DMS153 treated with DMSO at 0.1 percent for 48 hours (cell line): ENCODE data around the gene PRR15L.

Experiments used
- DNase-seq: peaks from one replicate; lab custom pipeline; 2025; ENCODE audit not compliant: unreplicated experiment; lab: John Stamatoyannopoulos, UW

Gene PRR15L

GRCh38 chr17:47962901-47963300, 5.2 kb upstream of the PRR15L start:
- DNase-seq, result no peak

GRCh38 chr17:47961406-47961805, 3.7 kb upstream of the PRR15L start:
- no peak for DNase-seq

GRCh38 chr17:47959825-47960655, 2.4 kb upstream of the PRR15L start:
- peak; percentile 36 for DNase-seq

GRCh38 chr17:47956791-47957590, 692 bp downstream of the PRR15L start:
- no peak for DNase-seq

- peak; percentile 9 for DNase-seq
Observed at GRCh38 chr17:47955497-47956461, 1.9 kb downstream of the PRR15L start.

- DNase-seq, result no peak
Observed at GRCh38 chr17:47953909-47954308, 3.8 kb downstream of the PRR15L start.

GRCh38 chr17:47952171-47953021, 5.3 kb downstream of the PRR15L start:
- DNase-seq, result no peak

- DNase-seq, result no peak
Observed at GRCh38 chr17:47950448-47950847, 7.2 kb downstream of the PRR15L start.

- no peak for DNase-seq
Observed at GRCh38 chr17:47949946-47950345, 7.7 kb downstream of the PRR15L start.

GRCh38 chr17:47949197-47949759, 8.4 kb downstream of the PRR15L start:
- peak; percentile 72 for DNase-seq

- DNase-seq, result no peak
Observed at GRCh38 chr17:47948706-47949196, 8.9 kb downstream of the PRR15L start.

- DNase-seq, result peak; percentile 35
Observed at GRCh38 chr17:47946929-47947397, 10.7 kb downstream of the PRR15L start.

GRCh38 chr17:47946516-47946915, 11.2 kb downstream of the PRR15L start:
- DNase-seq, result no peak

- DNase-seq, result no peak
Observed at GRCh38 chr17:47945529-47946508, 11.9 kb downstream of the PRR15L start.

- DNase-seq, result no peak
Observed at GRCh38 chr17:47945080-47945479, 12.6 kb downstream of the PRR15L start.

GRCh38 chr17:47942568-47942967, 15.1 kb downstream of the PRR15L start:
- no peak for DNase-seq

- DNase-seq, result no peak
Observed at GRCh38 chr17:47942096-47942510, 15.6 kb downstream of the PRR15L start.
